OCI-LY3 (cell line): ENCODE measurements around the gene PCP4L1.

ENCODE experiments used
- EZH2phosphoT487 ChIP-seq: fragments of 200-600 bp; shearing (Covaris generic); IDR thresholded peaks from 2 replicates; pipeline ENCODE4 v1.6.1; 2018; ENCODE audit warnings: antibody characterized with exemption, mixed run types, low read depth
- TF ChIP-seq, protein P1 (sequence below): fragments of 200-600, 300-600 bp; sonication (generic); IDR thresholded peaks from 2 replicates; pipeline ENCODE4 v1.5.1; 2014; ENCODE audit warnings: antibody characterized with exemption, low read length, low read depth

DNA sequence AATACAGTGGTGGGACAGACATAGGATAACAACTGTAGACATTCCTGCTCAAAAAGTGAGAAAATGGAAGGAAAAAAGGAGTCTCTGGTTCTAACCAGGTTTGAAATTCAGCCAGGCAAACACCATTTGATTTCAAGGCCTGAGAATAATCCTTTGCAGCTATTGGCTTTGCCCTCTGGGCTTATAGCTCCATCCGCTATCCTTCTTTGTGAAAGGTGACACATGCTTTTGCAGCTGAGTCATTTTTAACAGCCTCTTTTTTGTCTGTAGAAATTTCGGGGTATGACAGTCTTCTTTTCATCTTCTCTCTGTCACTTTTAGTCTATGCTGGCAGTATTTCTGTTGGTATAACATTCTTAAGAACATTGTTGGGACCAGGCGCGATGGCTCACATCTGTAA is 71.8 kb downstream of the PCP4L1 start:
- TF ChIP-seq, protein P1, sequence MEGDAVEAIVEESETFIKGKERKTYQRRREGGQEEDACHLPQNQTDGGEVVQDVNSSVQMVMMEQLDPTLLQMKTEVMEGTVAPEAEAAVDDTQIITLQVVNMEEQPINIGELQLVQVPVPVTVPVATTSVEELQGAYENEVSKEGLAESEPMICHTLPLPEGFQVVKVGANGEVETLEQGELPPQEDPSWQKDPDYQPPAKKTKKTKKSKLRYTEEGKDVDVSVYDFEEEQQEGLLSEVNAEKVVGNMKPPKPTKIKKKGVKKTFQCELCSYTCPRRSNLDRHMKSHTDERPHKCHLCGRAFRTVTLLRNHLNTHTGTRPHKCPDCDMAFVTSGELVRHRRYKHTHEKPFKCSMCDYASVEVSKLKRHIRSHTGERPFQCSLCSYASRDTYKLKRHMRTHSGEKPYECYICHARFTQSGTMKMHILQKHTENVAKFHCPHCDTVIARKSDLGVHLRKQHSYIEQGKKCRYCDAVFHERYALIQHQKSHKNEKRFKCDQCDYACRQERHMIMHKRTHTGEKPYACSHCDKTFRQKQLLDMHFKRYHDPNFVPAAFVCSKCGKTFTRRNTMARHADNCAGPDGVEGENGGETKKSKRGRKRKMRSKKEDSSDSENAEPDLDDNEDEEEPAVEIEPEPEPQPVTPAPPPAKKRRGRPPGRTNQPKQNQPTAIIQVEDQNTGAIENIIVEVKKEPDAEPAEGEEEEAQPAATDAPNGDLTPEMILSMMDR: no peak
- TF ChIP-seq EZH2phosphoT487: no peak
